Osteocyte (in vitro differentiated cells): Measurements from ENCODE around the gene C10orf105. TPM values are rescaled to one million over a fixed set of nuclear protein-coding genes. Genes with fewer than 3 reads are reported as not detected.
A peak's percentile ranks its signal among the peaks of the same experiment; 100 is the strongest.

Source experiments
- DNase-seq: peaks from one replicate; pipeline ENCODE4 v3.0.0; 2021; ENCODE audit warnings: mixed read lengths; ENCODE audit not compliant: unreplicated experiment; ENCODE audit errors: extremely low spot score
- H3K27ac Mint-ChIP-seq: one replicate; pipeline ENCODE4 v1.8.0; 2021; ENCODE audit warnings: mild to moderate bottlenecking, mixed read lengths; ENCODE audit not compliant: unreplicated experiment
- H3K27me3 Mint-ChIP-seq: one replicate; pipeline ENCODE4 v1.8.0; 2021; ENCODE audit warnings: mixed read lengths; ENCODE audit not compliant: unreplicated experiment
- H3K36me3 Mint-ChIP-seq: one replicate; pipeline ENCODE4 v1.8.0; 2021; ENCODE audit warnings: mixed read lengths; ENCODE audit not compliant: unreplicated experiment
- H3K4me1 Mint-ChIP-seq: one replicate; pipeline ENCODE4 v1.8.0; 2021; ENCODE audit warnings: mixed read lengths; ENCODE audit not compliant: unreplicated experiment
- H3K4me3 Mint-ChIP-seq: one replicate; pipeline ENCODE4 v1.8.0; 2021; ENCODE audit warnings: mild to moderate bottlenecking, moderate library complexity, mixed read lengths; ENCODE audit not compliant: unreplicated experiment
- H3K9me3 Mint-ChIP-seq: one replicate; pipeline ENCODE4 v1.8.0; 2021; ENCODE audit warnings: mixed read lengths; ENCODE audit not compliant: unreplicated experiment
- total RNA-seq: library from RNA; stranded (reverse); gene quantifications from 2 replicates; pipeline ENCODE4 v1.2.1, GENCODE V29; 2021
- TF ChIP-seq, protein P1 (sequence below): fragments of 200-600 bp; sonication (generic); IDR thresholded peaks from 2 replicates; pipeline ENCODE4 v1.5.0; 2021; ENCODE audit warnings: antibody characterized with exemption, mild to moderate bottlenecking, moderate library complexity

C10orf105 gene
- total RNA-seq, 1 donor from 2014 or later: not detected

DNA sequence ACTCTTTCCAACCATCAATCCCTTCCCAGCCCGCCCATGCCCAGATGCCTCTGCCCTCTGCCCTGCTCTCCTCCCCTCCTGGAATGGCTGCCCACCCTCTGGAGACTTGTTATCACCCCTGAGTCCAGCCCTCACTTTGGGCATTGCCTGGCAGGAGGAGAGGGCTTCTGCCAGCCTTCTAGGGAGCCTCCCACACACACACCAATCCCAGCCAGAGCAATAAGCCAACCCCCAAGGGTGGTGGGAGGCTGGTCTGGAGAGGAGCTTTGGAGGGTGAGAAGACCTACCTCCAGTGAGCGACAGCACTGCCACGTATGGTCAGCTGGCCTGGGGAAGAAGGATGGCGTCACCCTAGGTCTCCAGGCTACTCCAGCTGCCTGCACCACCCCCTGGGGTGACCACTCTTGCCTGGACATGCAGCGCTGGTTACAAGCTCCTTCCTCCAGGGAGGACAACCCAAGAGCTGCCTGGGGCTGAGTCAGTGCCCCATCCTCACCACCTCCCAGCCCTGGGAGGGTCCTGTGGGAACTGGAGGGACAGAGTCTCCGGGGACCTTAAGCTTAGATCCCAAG, 8.4 kb downstream of the C10orf105 start:
- TF ChIP-seq, protein P1, sequence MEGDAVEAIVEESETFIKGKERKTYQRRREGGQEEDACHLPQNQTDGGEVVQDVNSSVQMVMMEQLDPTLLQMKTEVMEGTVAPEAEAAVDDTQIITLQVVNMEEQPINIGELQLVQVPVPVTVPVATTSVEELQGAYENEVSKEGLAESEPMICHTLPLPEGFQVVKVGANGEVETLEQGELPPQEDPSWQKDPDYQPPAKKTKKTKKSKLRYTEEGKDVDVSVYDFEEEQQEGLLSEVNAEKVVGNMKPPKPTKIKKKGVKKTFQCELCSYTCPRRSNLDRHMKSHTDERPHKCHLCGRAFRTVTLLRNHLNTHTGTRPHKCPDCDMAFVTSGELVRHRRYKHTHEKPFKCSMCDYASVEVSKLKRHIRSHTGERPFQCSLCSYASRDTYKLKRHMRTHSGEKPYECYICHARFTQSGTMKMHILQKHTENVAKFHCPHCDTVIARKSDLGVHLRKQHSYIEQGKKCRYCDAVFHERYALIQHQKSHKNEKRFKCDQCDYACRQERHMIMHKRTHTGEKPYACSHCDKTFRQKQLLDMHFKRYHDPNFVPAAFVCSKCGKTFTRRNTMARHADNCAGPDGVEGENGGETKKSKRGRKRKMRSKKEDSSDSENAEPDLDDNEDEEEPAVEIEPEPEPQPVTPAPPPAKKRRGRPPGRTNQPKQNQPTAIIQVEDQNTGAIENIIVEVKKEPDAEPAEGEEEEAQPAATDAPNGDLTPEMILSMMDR: no peak
- no peaks in the 10 kb centered on the region for H3K36me3 Mint-ChIP-seq
- DNase-seq: no peak

DNA sequence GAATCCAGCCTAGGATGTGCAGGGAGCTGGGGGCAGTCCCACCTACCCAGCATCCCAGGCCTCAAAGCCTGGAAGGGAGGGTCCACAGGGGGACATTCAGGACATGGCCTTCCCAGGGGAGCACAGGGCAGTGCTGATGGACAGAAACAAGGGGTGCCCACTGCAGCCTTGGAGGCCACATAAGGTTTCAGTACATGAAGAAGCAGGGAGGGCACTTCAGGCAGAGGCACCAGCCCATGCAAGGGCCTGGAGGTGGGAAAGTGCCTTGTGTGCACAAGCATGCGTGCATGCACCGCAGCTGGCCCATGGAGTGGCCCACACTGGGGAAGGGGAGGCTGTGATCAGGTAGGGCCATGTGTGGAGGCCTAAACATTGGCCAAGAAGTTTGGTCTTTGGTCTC, 9.1 kb downstream of the C10orf105 start:
- DNase-seq: no peak
- Mint-ChIP-seq H3K27me3 (peaks cover 19% of the 10 kb centered on the region), H3K36me3 (no peaks in the 10 kb centered on the region), H3K9me3 (no peaks in the 10 kb centered on the region), H3K4me1 (peaks cover 6% of the 10 kb centered on the region), H3K27ac (no peak overlapping the region), H3K4me3 (no peak overlapping the region)
- TF ChIP-seq, protein P1: no peak

More for the DNA sequence above, 8.4 kb downstream of the C10orf105 start:
- no peak overlapping the region for H3K27ac Mint-ChIP-seq
- H3K4me3 Mint-ChIP-seq: no peak overlapping the region
- H3K4me1 Mint-ChIP-seq: peaks cover 6% of the 10 kb centered on the region
- H3K27me3 Mint-ChIP-seq: peaks cover 19% of the 10 kb centered on the region
- H3K9me3 Mint-ChIP-seq: no peaks in the 10 kb centered on the region

DNA sequence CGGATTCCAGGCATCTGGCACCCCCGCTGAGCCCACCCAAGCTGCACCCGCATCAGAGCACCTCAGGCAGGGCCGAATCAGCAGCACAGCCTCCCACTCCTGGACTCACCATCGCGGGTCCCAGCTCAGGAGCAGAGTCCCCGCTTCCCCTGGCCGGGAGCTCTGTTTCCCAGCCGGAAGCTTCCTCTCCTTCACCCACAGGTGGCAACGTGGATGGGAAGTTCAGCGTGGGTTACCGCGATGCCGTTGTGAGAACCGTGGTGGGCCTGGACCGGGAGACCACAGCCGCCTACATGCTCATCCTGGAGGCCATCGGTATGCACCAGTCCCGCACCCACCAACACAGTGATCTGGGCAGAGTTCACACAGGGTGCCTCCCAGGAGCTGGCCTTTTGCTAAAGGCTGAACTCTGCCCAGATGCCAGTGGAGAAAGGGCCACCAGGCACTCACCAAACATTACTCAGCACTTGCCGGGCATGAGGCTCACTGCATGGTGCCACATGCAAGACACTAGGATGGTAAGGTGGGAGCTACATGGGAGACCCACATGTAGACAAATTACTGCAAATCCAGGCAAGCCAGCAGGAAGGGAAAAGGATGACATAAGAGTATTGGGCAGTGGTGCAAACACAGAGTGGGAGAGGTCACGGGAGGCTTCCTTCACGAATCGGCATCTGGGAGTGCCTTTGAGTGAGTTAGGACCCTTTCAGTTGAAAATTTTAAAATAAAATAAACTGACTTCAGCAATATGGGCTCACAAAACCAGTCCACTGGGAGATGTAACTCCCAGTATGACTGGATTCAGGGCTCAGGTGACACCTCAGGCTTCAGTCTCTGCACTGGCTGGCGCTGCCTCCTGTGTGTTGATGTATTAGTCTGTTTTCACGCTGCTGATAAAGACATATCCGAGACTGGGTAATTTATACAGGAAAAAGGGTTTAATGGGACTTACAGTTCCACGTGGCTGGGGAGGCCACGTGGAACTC, 10.4 kb downstream of the C10orf105 start:
- TF ChIP-seq, protein P1: no peak
- no peak for DNase-seq
- Mint-ChIP-seq H3K27me3 (peaks cover 15% of the 10 kb centered on the region), H3K9me3 (no peaks in the 10 kb centered on the region), H3K4me1 (peaks cover 6% of the 10 kb centered on the region), H3K36me3 (no peaks in the 10 kb centered on the region), H3K4me3 (no peak overlapping the region), H3K27ac (no peak overlapping the region)

DNA sequence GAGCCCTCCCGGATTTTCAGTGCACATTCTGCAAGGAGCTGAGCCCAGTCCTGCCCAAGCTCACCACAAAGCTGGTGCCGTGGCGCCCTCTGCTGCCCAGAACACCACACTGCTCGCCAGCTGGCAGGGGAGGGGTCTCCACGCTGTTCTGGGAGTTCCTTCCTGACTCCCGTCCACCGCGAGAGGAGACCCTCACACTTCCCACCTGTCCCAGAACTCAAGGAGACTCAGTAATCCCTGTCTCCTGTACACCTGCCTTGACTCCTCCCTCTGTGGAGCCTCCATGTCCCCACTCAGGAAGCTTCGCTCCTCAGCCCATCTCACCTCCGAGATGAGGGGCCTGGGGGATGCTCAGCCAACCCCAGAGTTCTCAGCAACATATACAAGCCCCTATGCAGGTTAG, 11.3 kb downstream of the C10orf105 start:
- Mint-ChIP-seq H3K4me1 (peaks cover 1% of the 10 kb centered on the region), H3K9me3 (no peaks in the 10 kb centered on the region), H3K27ac (no peak overlapping the region), H3K36me3 (no peaks in the 10 kb centered on the region), H3K27me3 (peaks cover 18% of the 10 kb centered on the region), H3K4me3 (no peak overlapping the region)
- no peak for DNase-seq
- TF ChIP-seq, protein P1: peak; percentile 74

DNA sequence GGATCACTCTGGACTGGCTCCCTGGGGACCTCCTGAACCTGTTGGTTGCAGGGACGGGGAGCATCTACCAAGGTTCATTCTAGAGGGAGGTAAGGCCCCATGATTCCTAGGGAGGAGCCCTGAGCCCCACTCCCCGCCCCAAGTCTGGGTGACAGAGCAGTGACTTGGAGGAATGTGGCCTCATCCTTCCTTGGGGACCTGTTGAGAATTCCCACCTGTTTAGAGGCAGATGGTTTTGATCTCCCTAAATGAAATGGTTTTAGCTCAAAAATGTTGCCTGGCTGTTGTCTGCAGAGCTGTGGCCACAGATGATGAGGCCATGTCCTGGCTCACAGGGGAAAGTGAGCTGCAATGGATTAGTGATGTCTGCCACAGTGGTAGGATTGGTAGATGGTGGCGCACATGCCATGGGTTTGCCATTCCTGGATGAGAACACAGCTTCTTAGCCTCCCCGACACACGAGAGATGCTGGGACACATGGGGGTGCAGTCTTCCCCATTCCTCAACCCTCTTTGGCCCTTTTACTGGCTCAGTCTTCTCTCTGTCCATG, 12.3 kb downstream of the C10orf105 start:
- Mint-ChIP-seq H3K9me3 (no peaks in the 10 kb centered on the region), H3K4me3 (no peak overlapping the region), H3K36me3 (no peaks in the 10 kb centered on the region), H3K4me1 (no peaks in the 10 kb centered on the region), H3K27me3 (peaks cover 18% of the 10 kb centered on the region), H3K27ac (no peak overlapping the region)
- DNase-seq: no peak
- TF ChIP-seq, protein P1: no peak
